Activated CD4-positive, alpha-beta T cell treated with anti-CD3 and anti-CD28 coated beads, Interleukin-2, amount 10 ng/mL, durations not matched to agents 24 days and 14 days (primary cell): ENCODE data around the gene PRKCE. TPM values are rescaled to one million over a fixed set of nuclear protein-coding genes. Genes with fewer than 3 reads are reported as not detected.

Source experiments
- DNase-seq: peaks from one replicate; pipeline ENCODE4 v3.0.0; 2022
- H3K27ac Mint-ChIP-seq: one replicate; pipeline ENCODE4 v1.8.0; 2022; ENCODE audit warnings: mild to moderate bottlenecking, mixed read lengths
- H3K27me3 Mint-ChIP-seq: one replicate; pipeline ENCODE4 v1.8.0; 2022; ENCODE audit warnings: mixed read lengths
- H3K36me3 Mint-ChIP-seq: one replicate; pipeline ENCODE4 v1.8.0; 2022; ENCODE audit warnings: low read depth, mild to moderate bottlenecking, mixed read lengths
- H3K4me1 Mint-ChIP-seq: one replicate; pipeline ENCODE4 v1.8.0; 2021; ENCODE audit warnings: mixed read lengths
- H3K4me3 Mint-ChIP-seq: one replicate; pipeline ENCODE4 v1.8.0; 2022; ENCODE audit warnings: mild to moderate bottlenecking, moderate library complexity, mixed read lengths
- H3K9me3 Mint-ChIP-seq: one replicate; pipeline ENCODE4 v1.8.0; 2021; ENCODE audit warnings: mixed read lengths
- intact Hi-C: fragments of 100-400 bp; cut with micrococcal nuclease; formaldehyde crosslinking; loops from one replicate; pipeline ENCODE4 v1.15.1; 2023
- total RNA-seq: library from RNA; stranded (reverse); gene quantifications from 2 replicates; pipeline ENCODE4 v1.2.3, GENCODE V29; 2022

Gene PRKCE
- total RNA-seq, 1 donor from 2014 or later = 13.5 TPM

- H3K36me3 Mint-ChIP-seq = peaks cover 11% of the 10 kb centered on the region
- intact Hi-C loops = no loop called here
- DNase-seq = no peak
- H3K9me3 Mint-ChIP-seq = peaks cover 13% of the 10 kb centered on the region
- no peaks in the 10 kb centered on the region for H3K27me3 Mint-ChIP-seq
- peaks cover 10% of the 10 kb centered on the region for H3K4me1 Mint-ChIP-seq
- no peak overlapping the region for H3K4me3 Mint-ChIP-seq
- H3K27ac Mint-ChIP-seq = no peak overlapping the region
These were observed 182.0 kb downstream of the PRKCE start for GRCh38 chr2:45833301-45833967.

GRCh38 chr2:45833968-45834344, 182.5 kb downstream of the PRKCE start:
- Mint-ChIP-seq H3K27ac (no peak overlapping the region), H3K4me1 (peaks cover 10% of the 10 kb centered on the region), H3K9me3 (peaks cover 13% of the 10 kb centered on the region), H3K36me3 (peaks cover 11% of the 10 kb centered on the region), H3K27me3 (no peaks in the 10 kb centered on the region), H3K4me3 (no peak overlapping the region)
- DNase-seq = no peak
- intact Hi-C loops = no loop called here

GRCh38 chr2:45834372-45834771, 182.9 kb downstream of the PRKCE start:
- intact Hi-C loops = no loop called here
- H3K27me3 Mint-ChIP-seq = no peaks in the 10 kb centered on the region
- H3K4me1 Mint-ChIP-seq = peaks cover 10% of the 10 kb centered on the region
- H3K9me3 Mint-ChIP-seq = peaks cover 13% of the 10 kb centered on the region
- no peak overlapping the region for H3K4me3 Mint-ChIP-seq
- peaks cover 10% of the 10 kb centered on the region for H3K36me3 Mint-ChIP-seq
- H3K27ac Mint-ChIP-seq = no peak overlapping the region
- DNase-seq = no peak

- peaks cover 10% of the 10 kb centered on the region for H3K36me3 Mint-ChIP-seq
- no peak overlapping the region for H3K4me3 Mint-ChIP-seq
- no peak for DNase-seq
- peaks cover 13% of the 10 kb centered on the region for H3K9me3 Mint-ChIP-seq
- peaks cover 10% of the 10 kb centered on the region for H3K4me1 Mint-ChIP-seq
- intact Hi-C loops = no loop called here
- H3K27me3 Mint-ChIP-seq = no peaks in the 10 kb centered on the region
- H3K27ac Mint-ChIP-seq = no peak overlapping the region
These were observed 183.4 kb downstream of the PRKCE start for GRCh38 chr2:45834858-45835257.

GRCh38 chr2:45836316-45836715, 184.8 kb downstream of the PRKCE start:
- intact Hi-C loops = no loop called here
- Mint-ChIP-seq H3K36me3 (peaks cover 1% of the 10 kb centered on the region), H3K27ac (no peak overlapping the region), H3K4me3 (no peak overlapping the region), H3K27me3 (no peaks in the 10 kb centered on the region), H3K9me3 (peaks cover 2% of the 10 kb centered on the region), H3K4me1 (peaks cover 19% of the 10 kb centered on the region)
- no peak for DNase-seq

GRCh38 chr2:45836740-45837139, 185.3 kb downstream of the PRKCE start:
- Mint-ChIP-seq H3K27ac (no peak overlapping the region), H3K4me1 (peaks cover 24% of the 10 kb centered on the region), H3K36me3 (no peaks in the 10 kb centered on the region), H3K27me3 (no peaks in the 10 kb centered on the region), H3K9me3 (no peaks in the 10 kb centered on the region), H3K4me3 (no peak overlapping the region)
- no peak for DNase-seq
- intact Hi-C loops = no loop called here

- peaks cover 32% of the 10 kb centered on the region for H3K4me1 Mint-ChIP-seq
- no peaks in the 10 kb centered on the region for H3K36me3 Mint-ChIP-seq
- no peaks in the 10 kb centered on the region for H3K9me3 Mint-ChIP-seq
- intact Hi-C loops = no loop called here
- H3K27ac Mint-ChIP-seq = no peak overlapping the region
- H3K27me3 Mint-ChIP-seq = no peaks in the 10 kb centered on the region
- H3K4me3 Mint-ChIP-seq = no peak overlapping the region
- DNase-seq = no peak
These were observed 186.4 kb downstream of the PRKCE start for GRCh38 chr2:45837812-45838341.

GRCh38 chr2:45839508-45840251, 188.2 kb downstream of the PRKCE start:
- no peaks in the 10 kb centered on the region for H3K36me3 Mint-ChIP-seq
- intact Hi-C loops = loop anchor here (10.0 kb wide), 1 partner anchor 195 kb away; no protein-coding TSS in a partner anchor
- no peak overlapping the region for H3K4me3 Mint-ChIP-seq
- no peak for DNase-seq
- H3K4me1 Mint-ChIP-seq = peaks cover 45% of the 10 kb centered on the region
- no peaks in the 10 kb centered on the region for H3K27me3 Mint-ChIP-seq
- H3K9me3 Mint-ChIP-seq = no peaks in the 10 kb centered on the region
- no peak overlapping the region for H3K27ac Mint-ChIP-seq

- no peaks in the 10 kb centered on the region for H3K27me3 Mint-ChIP-seq
- H3K4me1 Mint-ChIP-seq = peaks cover 48% of the 10 kb centered on the region
- intact Hi-C loops = loop anchor here (10.0 kb wide), 1 partner anchor 196 kb away; no protein-coding TSS in a partner anchor
- H3K9me3 Mint-ChIP-seq = no peaks in the 10 kb centered on the region
- no peaks in the 10 kb centered on the region for H3K36me3 Mint-ChIP-seq
- H3K4me3 Mint-ChIP-seq = no peak overlapping the region
- DNase-seq = no peak
- H3K27ac Mint-ChIP-seq = no peak overlapping the region
These were observed 189.0 kb downstream of the PRKCE start for GRCh38 chr2:45840481-45840880.

- no peak overlapping the region for H3K27ac Mint-ChIP-seq
- no peak overlapping the region for H3K4me3 Mint-ChIP-seq
- H3K36me3 Mint-ChIP-seq = no peaks in the 10 kb centered on the region
- H3K27me3 Mint-ChIP-seq = no peaks in the 10 kb centered on the region
- no peak for DNase-seq
- no peaks in the 10 kb centered on the region for H3K9me3 Mint-ChIP-seq
- peaks cover 52% of the 10 kb centered on the region for H3K4me1 Mint-ChIP-seq
- intact Hi-C loops = loop anchor here (10.0 kb wide), 1 partner anchor 197 kb away; no protein-coding TSS in a partner anchor
These were observed 190.4 kb downstream of the PRKCE start for GRCh38 chr2:45841752-45842407.

- peak; percentile 70 for DNase-seq
- H3K9me3 Mint-ChIP-seq = no peaks in the 10 kb centered on the region
- H3K27ac Mint-ChIP-seq = peak overlapping the region; percentile 48
- no peaks in the 10 kb centered on the region for H3K27me3 Mint-ChIP-seq
- H3K4me1 Mint-ChIP-seq = peaks cover 51% of the 10 kb centered on the region
- H3K36me3 Mint-ChIP-seq = peaks cover 2% of the 10 kb centered on the region
- peak overlapping the region; percentile 38 for H3K4me3 Mint-ChIP-seq
- intact Hi-C loops = loop anchor here (10.0 kb wide), 1 partner anchor 198 kb away; no protein-coding TSS in a partner anchor
These were observed 191.7 kb downstream of the PRKCE start for GRCh38 chr2:45843136-45843535.

GRCh38 chr2:45844796-45845457, 193.5 kb downstream of the PRKCE start:
- H3K27ac Mint-ChIP-seq = peak overlapping the region; percentile 68
- peaks cover 6% of the 10 kb centered on the region for H3K36me3 Mint-ChIP-seq
- peak; percentile 61 for DNase-seq
- peak overlapping the region; percentile 29 for H3K4me3 Mint-ChIP-seq
- H3K27me3 Mint-ChIP-seq = no peaks in the 10 kb centered on the region
- peaks cover 59% of the 10 kb centered on the region for H3K4me1 Mint-ChIP-seq
- intact Hi-C loops = loop anchor here (10.0 kb wide), 1 partner anchor 200 kb away; no protein-coding TSS in a partner anchor
- H3K9me3 Mint-ChIP-seq = no peaks in the 10 kb centered on the region

- DNase-seq = no peak
- Mint-ChIP-seq H3K4me3 (no peak overlapping the region), H3K27me3 (no peaks in the 10 kb centered on the region), H3K4me1 (peaks cover 61% of the 10 kb centered on the region), H3K27ac (no peak overlapping the region), H3K9me3 (no peaks in the 10 kb centered on the region), H3K36me3 (peaks cover 9% of the 10 kb centered on the region)
- intact Hi-C loops = loop anchor here (10.0 kb wide), 1 partner anchor 201 kb away; no protein-coding TSS in a partner anchor
These were observed 194.1 kb downstream of the PRKCE start for GRCh38 chr2:45845566-45845965.
